SK-N-DZ (cell line): Measurements from ENCODE around the gene OPHN1.
A peak's percentile ranks its signal among the peaks of the same experiment; 100 is the strongest.
"Not testable (repeated sequence)": the region's sequence is repeated elsewhere in the genome, so short reads cannot be mapped to it uniquely, and the experiment has no call there.

Experiments used
- DNase-seq: peaks from one replicate; pipeline ENCODE4 v3.0.0-alpha.2; 2015; ENCODE audit warnings: low spot score

OPHN1 gene

DNA sequence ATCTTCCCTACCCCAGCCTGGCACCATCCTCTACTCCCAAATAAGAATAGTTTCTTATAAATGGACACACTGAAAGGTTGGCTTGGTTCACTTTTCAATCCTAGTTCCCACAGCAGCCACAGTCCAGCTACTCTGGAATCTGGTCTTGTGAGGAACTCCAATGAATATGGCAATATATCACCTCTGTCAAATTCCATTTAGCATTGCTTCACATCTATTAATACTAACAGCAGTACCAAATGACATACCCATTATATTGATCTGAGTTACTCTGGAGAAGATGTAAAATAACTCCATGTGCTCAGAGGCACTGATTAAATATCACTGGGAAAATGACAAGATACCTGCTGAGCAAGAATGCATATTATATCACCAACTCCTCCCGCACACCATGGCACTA is 8.6 kb downstream of the OPHN1 start:
- no peak for DNase-seq

DNA sequence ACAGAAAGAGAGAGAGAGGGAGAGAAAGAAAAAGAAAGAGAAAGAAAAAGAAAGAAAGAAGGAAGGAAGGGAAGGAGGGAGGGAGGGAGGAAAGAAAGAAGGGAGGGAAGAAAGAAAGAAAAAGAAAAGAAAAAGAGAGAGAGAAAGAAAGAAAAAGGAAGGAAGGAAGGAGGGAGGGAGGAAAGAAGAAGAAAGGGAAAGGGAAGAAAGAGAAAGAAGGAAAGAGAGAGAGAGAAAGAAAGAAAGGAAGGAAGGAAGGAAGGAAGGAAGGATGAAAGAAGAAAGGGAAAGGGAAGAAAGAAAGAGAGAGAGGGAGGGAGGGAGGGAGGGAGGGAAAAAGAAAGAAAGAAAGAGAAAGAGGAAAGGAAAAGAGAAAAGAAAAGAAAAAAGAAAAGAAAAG is 10.8 kb downstream of the OPHN1 start:
- no peak for DNase-seq

DNA sequence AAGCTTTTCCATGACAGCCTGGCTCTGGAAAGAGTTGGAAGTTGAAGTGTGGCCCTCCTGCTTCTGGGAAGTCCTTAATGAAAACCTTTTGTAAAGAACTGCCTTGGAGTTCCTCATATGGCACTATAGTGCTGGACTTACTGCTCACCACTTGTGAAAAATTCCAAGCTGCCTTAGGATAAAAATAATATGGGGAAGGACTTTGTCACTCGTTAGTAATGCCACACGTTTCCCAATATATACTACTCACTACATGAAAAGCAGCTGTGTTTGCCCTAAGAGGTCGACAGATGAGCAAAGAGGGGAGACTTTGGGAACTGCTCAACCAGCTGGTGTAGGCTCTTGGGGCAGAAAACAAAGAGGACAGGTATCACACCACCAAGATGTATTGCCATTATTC is 11.7 kb downstream of the OPHN1 start:
- DNase-seq = no peak

DNA sequence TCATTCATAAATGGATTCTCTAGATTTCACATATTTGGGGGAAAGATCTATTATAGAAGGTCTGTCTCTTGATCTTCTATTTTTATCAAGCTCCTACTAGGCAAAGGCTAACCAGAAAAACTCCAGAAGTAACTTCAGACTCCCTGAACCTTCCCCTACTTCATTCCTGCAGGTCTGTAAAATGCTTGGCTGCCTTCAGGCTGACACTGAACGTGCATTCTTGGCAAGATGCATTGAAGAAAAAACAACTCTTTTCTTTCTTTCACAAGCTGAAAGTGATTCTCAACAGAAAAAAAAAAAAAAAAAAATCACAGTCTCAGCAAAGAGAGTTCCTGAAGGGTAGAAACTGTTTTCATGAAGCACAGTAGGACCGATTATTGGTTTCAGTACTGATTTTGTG is 12.7 kb downstream of the OPHN1 start:
- DNase-seq = no peak

DNA sequence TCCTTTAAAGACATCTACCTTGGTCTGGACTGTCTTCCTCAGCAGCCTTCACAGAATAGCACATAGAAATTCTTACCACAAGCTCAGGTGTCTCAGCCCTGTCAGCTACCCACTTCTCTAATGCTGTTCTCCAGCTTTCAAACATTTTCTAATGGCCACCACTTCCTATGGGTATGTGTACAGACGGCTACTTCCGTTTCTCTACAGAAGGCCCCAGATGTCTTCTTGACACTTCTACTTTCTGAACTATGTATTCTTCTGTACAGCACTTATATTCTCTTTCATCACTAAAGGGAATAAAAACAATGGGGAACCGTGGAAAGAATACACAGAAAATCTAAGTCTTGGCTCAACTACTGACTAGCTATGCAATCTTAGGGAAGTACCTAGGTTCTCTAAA is 13.3 kb downstream of the OPHN1 start:
- no peak for DNase-seq

DNA sequence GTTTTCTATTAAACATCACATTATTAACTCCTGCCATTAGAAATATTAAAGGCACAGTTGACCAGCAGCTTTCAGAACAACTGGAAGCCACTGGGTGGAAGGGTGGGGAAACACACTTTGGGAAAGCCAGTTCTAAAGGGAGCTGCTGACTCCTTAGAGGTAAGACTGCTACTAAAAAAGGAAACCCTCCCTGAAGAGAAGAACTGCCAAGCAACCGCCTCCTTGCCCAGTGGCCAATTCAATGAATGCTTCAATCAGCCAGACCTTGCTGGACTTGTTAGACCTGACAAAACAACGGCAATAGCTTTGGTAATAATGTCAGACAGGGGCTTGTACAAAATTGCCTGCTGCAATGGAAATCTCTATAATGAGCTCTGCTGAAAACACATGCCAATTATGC is 15.6 kb downstream of the OPHN1 start:
- DNase-seq = no peak

DNA sequence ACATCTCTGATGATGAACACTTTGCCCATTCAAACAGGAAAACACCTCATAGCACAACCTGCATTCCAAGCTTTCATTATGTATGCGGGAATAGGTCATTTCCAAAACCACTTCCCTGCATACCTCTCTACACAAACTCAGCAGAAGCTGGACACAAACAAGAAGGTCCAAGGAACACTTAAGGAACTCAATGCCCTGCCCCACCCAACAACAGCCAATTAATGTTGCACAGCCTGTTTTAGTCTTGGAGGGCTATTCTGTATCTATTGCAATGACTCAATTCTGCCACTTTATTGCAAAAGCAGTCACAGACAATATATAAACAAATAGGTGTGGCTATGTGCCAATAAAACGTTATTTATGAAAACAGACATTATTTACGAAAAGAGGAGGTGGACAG is 16.7 kb downstream of the OPHN1 start:
- no peak for DNase-seq

DNA sequence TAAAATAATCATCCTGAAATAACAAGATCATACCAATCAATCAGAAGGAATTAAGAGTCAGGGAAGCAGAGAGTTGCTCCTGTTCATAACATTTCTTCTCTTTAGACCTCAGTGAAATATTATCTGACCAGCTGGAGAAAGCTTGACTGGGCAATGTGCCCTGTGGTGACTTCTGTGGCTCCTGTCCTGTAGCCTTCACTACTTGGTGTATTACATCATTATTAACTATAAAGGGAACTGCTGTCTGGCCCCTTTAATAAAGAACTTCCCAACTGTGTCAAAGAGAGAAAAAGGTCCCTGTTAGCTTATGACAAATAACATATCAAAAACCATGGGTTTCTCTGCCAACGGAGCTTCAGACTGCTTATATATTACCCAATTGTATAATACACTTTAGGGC is 18.0 kb downstream of the OPHN1 start:
- no peak for DNase-seq

DNA sequence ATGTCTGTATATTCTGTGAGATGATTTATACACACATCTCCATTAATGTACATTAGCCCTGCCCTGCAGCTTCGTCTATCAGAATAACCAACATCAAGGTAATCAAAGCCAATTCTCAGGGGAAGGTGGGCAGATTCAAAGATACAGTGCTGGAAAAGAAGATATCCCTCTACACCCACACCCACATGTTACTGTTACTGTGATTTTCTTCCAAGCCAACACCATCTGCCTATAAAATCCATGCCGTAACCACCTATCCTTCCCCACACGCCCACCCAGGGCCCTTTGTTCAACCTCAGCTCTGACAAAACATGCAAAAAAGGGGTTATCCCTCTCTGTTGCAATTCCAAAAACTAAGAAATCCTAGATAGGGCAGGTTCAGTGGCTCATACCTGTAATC is 20.0 kb downstream of the OPHN1 start:
- no peak for DNase-seq

DNA sequence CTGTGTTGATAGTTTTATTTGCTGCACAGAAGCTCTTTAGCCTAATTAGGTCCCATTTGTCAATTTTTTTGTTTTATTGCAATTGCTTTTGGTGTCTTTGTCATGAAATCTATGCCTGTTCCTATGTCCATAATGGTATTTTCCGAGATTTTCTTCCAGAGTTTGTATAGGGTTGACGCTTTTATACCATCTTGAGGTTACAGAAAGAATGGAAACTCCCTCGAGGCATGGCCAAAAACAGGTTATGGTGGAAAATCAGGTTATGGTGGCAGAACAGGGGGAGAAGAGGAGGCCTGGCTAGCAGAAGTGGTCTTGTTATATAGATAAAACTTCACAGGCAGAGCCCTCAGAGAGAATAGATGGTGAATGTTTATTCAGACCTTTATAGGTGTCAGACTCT is 21.6 kb downstream of the OPHN1 start:
- no peak for DNase-seq

DNA sequence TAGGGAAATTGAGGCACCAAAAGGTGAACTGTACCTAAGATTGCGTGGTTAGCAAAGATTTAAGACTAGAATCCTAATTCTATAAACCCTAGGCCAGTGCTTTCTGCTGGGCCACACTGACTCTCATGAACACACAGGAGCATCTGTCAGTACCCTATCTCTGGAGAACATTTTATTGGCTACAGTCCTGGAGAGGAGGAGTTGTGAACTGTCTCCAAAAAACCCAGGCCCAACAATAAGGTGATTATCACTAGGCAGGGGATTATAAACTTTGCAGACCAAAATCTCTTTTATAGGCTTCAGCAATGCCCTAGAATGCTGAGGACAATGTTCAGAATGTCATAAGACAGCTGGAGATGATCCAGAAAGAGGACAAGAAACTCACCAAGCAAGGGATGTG is 24.1 kb downstream of the OPHN1 start:
- no peak for DNase-seq

DNA sequence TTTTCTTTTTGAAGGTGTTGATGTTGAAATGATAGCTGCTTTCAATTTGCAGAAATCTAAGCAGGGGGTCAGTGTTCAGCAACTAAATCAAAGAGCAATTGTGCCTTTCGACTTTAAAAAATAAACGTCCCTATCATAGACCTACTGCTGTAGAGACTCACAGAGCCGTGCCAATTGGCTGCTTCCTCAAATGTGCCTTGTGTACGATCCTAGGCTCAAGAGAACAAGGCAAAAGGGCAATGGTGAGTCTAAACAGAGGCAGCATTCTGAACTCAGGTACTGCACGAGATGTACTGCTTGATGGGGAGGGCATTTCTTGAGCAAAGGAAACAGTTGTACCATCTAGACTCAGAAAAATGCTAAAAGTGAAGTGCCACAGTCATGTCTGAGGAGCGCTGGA is 29.8 kb downstream of the OPHN1 start:
- DNase-seq = no peak

DNA sequence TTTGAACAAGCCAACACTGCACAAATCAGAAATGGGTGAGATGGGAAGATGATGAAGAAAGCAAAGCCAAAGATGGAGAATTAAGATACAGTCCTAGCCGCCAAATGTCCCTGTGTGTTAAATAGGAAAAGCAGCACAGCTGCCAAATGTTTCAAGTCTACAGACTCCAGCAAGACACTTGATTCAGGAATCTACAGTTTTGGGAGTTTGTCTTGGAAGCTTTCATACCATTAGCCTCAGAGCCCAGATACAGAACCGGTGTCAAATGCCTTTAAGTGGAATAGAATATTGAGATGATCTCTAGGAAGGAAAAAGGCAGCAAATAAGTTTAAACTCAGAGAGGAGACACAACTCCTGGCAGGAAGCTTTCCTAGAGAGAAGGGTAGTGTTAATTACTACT is 30.3 kb downstream of the OPHN1 start:
- no peak for DNase-seq

DNA sequence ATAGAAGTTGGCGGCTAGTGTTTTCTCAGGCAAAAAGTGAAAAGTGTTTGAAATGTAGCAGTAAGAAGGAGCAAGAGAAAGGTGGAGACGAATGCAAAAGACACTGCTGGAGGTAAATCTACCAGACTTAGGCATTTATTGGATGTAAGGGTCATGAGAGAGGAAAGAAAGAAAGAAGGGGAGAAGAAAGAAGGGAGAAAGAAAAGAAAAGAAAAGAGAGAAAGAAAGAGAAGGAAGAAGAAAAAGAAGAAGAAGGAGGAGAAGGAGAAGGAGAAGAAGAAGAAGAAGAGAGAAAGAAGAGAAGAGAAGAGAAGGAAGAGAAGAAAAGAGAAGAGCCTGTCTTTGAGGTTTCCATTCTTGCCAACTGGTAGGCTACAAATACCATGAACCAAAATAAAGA is 31.2 kb downstream of the OPHN1 start:
- DNase-seq = no peak

DNA sequence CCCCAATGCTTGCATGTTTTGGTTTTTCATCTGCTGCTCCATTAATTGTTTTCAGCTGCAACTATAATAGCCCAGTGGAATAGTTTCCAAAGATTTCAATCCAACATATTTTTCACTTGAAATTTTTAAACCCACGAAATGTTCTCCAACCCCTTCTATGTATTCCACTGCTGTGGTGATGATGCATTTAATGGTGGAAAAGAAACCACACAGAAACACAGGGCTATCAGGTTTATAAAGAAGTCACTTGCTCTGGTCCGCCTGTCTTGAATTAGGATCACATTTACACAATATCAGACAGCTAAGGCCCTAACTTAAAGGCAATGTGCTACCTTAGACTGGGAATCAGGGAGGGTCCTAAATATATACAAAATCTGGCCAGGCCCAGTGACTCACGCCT is 35.0 kb downstream of the OPHN1 start:
- no peak for DNase-seq

DNA sequence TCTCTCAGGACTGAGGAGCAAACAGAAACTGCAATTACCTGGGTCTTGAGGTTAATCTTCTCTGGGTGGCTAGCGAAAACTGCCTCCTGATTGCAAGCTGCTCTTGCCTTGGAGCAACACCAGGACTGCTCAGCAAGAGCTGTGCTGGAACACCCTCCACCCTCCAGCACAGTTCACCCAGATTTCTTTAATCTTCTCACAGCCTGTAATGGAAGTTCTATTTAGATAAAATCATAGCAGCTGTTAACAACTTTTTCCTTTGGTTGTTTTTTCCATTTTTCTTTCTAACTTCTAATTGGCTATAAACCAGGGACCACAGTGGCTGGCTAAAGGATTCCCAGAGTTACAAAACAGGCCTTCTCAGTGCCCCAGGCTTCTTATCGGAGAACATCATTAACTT is 36.3 kb downstream of the OPHN1 start:
- DNase-seq = no peak

DNA sequence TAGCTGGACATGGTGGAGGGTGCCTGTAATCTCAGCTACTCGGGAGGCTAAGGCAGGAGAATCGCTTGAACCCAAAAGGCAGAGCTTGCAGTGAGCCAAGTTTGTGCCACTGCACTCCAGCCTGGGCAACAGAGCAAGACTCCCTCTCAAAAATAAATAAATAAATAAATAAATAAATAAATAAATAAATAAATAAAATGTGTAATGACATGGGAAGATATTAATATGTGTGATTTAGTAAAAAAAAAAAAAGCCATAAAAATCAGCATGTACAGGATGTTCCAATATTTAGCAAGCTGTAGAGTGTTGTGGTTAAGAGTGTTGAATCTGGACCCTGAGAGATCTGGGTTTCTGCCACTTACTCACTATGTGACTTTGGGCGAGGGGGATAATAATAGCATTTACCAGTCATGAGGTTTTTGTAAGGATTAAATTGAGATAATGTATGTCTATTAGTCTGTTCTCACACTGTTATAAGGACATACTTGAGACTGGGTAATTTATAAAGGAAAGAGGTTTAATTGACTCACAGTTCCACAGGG is 43.8 kb downstream of the OPHN1 start:
- not testable (repeated sequence) for DNase-seq

DNA sequence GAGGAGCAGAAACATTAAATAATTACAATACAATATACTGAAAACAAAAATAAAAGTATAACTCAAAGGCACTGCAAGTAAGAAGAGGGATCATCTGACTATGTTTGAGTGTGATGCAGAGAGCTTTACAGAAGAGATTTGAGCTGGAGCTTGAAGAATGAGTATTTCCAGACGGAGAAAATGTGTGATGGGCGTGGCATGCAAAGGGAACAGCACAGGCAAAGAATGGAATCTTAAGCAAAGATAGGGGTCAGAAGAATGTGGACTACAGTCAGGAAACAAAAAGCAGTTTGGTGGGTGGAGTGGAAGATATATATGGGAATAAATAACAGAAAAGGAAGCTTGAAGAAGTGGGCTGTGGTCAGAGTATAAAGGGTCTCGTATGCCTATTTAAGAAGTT is 45.5 kb downstream of the OPHN1 start:
- DNase-seq = no peak

DNA sequence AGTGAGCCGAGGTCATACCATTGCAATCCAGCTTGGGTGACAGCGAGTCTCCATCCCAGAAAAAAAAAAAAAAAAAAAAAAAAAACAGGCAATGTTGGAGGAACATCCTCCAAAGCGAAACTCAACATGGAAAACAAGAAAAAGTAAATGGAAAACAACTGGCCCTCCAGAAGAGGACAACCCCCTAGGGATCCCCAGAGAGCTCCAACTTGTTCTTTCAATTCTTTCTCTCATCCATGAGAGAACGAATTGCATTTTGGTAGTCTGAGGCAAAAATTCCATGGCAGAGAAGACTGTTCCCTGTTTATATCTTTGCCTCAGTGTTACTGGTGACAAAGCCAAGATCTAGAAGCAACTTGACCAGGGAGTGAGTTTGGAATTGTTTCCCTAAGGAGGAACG is 49.8 kb downstream of the OPHN1 start:
- no peak for DNase-seq

DNA sequence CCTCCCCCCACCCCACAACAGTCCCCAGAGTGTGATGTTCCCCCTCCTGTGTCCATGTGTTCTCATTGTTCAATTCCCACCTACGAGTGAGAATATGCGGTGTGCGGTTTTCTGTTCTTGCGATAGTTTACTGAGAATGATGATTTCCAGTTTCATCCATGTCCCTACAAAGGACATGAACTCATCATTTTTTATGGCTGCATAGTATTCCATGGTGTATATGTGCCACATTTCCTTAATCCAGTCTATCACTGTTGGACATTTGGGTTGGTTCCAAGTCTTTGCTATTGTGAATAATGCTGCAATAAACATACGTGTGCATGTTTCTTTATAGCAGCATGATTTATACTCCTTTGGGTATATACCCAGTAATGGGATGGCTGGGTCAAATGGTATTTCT is 55.7 kb downstream of the OPHN1 start:
- DNase-seq = not testable (repeated sequence)

DNA sequence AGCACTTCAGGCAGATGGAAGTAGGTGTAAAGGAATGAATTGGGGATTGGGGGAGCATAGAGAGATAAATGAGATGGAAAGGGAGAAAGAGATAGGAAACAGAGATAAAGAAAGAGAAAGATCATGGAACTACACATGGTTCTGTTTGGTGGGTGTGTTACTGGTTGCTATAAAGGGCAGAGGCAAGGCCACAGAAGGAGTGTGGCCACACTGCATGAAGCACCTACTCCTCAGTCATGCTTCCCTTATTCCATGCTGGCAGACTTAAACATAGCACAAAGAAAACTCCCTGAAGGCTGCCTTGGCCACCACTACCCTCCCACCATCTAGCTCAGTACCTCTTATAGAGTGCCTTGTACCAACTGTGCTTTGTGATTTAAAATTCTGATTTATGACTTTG is 56.9 kb downstream of the OPHN1 start:
- DNase-seq = peak; percentile 5

DNA sequence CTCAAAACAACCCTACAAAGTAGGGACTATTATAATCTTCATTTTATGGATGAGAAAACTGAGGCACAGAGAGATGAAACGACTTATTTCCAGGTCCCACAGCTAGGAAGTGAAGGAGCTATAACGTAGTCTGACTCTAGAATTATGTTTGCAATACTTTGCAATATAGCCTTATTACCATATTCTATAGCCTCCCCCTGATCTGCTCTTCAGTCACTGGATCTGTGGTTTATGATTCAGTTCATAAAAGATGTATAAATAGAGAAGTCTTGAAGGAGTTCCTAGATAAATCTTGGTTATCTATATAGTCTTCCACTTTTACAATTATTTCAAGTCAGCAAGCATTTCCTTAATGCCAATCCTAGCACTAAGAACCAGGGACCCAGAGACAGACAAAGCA is 57.5 kb downstream of the OPHN1 start:
- DNase-seq = no peak

DNA sequence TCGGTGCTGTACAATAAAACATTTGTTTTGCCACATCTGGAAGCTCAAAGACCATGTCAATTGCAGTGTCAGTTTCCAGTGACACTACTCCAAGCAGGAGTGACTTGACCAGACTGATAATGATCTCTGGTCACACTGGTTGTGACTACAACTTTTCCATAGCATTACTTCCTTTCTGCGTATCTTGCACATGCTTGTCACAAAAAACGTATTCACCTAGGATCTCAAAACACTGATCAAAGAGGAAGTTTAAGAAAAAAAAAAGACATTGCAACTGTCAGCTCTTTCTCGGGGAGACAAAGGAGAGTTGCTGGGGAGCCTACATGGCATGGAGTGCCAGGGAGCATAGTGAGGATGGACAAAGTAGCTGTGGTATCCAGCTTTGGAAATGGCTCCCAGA is 60.6 kb downstream of the OPHN1 start:
- DNase-seq = no peak

DNA sequence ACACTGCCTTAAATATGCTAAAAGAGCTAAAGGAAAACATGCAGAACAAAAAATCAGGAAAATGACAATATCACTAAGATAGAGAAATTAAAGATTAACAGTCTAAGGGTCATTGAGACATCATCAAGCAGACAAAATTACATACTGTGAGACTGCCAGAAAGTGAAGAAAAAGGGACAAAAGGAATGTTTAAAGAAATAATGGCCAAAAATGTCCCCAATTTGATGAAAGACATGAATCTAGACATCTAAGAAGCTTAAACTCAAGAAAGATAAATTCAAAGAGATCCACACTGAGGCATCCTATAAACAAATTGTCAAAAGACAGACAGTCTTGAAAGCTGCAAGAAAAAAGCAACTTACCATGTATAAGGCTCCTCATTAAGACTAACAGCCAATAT is 63.7 kb downstream of the OPHN1 start:
- no peak for DNase-seq

DNA sequence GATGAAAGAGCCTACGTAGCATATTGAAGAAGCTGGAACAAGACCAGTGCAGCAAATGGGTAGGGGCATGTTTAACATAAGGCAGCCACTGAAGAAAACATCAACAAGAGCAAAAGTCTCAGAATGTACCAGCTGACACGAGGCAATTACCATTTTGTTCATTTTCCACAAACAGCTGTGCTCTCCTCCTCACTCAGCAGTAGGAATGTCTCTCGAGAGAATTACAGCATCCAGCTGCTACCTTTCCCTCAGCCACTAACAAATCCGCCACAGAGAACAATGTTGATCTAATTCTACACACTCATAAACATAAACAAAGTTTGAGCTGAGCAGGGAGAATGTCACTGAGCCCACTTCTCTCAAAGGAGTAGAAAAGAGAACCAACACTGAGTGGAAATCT is 68.0 kb downstream of the OPHN1 start:
- DNase-seq = no peak
